ENCODE data around the gene PLP2. TPM values are rescaled to one million over a fixed set of nuclear protein-coding genes. Genes with fewer than 3 reads are reported as not detected.

PLP2 gene
- total RNA-seq, 2 donors from 2014 or later, result 157 to 227 TPM

DNA sequence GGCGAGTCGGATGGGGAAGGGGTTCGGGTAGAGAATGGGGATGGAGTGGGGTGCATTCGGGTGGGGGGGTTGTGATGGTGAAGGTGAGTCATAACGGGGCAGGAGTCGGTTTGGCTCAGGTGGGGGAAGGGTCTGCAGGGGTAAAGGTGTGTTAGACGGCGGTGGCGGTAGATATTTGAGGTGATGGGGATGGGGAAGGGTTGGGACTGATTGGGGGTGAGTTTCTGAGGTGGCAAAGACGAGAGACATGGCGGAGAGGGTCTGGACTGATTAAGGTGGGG lies 27.6 kb downstream of the PLP2 start:
- no peak for DNase-seq
- H3K4me1 ChIP-seq, result no peaks in the 10 kb centered on the region
- H3K27me3 ChIP-seq, result no peaks in the 10 kb centered on the region
- H3K9ac ChIP-seq (ENCODE audit: low read depth in 2 of 2, low read length in 2 of 2), result no peak overlapping the region
- no peaks in the 10 kb centered on the region for H3K9me3 ChIP-seq
- TF ChIP-seq, protein P1, sequence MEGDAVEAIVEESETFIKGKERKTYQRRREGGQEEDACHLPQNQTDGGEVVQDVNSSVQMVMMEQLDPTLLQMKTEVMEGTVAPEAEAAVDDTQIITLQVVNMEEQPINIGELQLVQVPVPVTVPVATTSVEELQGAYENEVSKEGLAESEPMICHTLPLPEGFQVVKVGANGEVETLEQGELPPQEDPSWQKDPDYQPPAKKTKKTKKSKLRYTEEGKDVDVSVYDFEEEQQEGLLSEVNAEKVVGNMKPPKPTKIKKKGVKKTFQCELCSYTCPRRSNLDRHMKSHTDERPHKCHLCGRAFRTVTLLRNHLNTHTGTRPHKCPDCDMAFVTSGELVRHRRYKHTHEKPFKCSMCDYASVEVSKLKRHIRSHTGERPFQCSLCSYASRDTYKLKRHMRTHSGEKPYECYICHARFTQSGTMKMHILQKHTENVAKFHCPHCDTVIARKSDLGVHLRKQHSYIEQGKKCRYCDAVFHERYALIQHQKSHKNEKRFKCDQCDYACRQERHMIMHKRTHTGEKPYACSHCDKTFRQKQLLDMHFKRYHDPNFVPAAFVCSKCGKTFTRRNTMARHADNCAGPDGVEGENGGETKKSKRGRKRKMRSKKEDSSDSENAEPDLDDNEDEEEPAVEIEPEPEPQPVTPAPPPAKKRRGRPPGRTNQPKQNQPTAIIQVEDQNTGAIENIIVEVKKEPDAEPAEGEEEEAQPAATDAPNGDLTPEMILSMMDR (IDR thresholded peaks at IDR 0.05), result no peak
- no peak overlapping the region for H3K27ac ChIP-seq
- no peaks in the 10 kb centered on the region for H3K36me3 ChIP-seq
- H3K4me3 ChIP-seq, result no peak overlapping the region
- intact Hi-C loops (cut with DNase I), result no loop called here

DNA sequence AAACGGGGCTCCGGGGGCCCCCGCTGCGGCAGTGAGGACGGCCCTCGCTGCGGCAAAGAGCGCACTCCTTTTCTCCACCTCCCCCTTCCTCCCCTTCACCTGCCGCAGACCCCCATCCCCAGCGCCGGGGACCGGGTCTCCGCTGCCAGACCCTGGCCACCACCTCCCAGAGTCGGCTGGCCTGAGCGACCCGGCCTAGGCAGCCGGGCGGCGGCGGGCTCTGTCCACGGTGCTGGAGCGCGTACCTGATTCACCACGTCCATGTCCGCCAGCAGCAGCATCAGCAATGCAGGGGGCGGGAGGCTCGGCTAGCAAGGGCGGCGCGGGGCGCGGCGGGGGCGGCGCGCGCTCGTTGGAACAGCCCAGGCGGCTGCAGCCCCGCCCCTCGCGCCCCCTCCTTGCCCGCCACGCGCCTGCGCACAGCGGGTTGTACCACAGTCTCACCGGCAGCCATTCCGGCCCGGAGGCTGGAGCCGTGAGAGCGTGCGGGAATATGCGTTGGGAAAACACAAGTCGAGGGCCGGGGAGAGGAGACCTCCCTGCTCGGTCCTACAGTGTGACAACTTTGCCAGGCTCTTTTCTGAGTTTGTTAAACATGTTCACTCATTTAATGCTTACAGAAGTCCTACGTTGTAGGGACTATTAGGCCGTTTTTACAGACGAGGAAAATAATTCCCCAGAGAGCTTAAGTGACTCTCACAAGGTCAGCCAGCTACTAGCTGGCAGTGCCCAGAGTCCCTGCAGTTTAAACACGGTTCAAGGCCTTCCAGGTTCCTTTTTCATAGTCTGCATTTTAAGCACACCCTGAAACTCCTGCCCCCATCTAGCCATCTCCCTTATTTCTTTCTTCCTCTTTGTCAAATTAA lies 28.4 kb downstream of the PLP2 start, which contains the start of gene SYP:
Gene SYP (minus strand): TSS at position 288 of the 866 bp plus-strand sequence. CDS start 7 bp downstream, at position 281.
- Histone ChIP-seq H3K9ac (ENCODE audit: low read depth in 2 of 2, low read length in 2 of 2) (peak within 1 kb of the TSS in 1 of 2 donors; percentile 40), H3K4me3 (peak within 1 kb of the TSS; percentile 27), H3K4me1 (no peaks in the 10 kb centered on the region), H3K9me3 (no peaks in the 10 kb centered on the region), H3K27ac (no peak within 1 kb of the TSS), H3K36me3 (no peaks in the 10 kb centered on the region), H3K27me3 (no peaks in the 10 kb centered on the region)
- peak; percentile 87 for DNase-seq
- intact Hi-C loops (cut with DNase I), result no loop called here
- TF ChIP-seq, protein P1 (IDR thresholded peaks at IDR 0.05), result no peak

GRCh38 chrX:49202022-49202421 lies 30.3 kb downstream of the PLP2 start:
- Histone ChIP-seq H3K9me3 (no peaks in the 10 kb centered on the region), H3K27ac (no peak overlapping the region)
- DNase-seq, result no peak

GRCh38 chrX:49203536-49203935 lies 31.8 kb downstream of the PLP2 start:
- H3K36me3 ChIP-seq, result no peaks in the 10 kb centered on the region
- no peak overlapping the region for H3K9ac ChIP-seq (ENCODE audit: low read depth in 2 of 2, low read length in 2 of 2)
- no peaks in the 10 kb centered on the region for H3K9me3 ChIP-seq
- no peaks in the 10 kb centered on the region for H3K4me1 ChIP-seq
- H3K27me3 ChIP-seq, result no peaks in the 10 kb centered on the region
- intact Hi-C loops (cut with DNase I), result no loop called here
- no peak overlapping the region for H3K27ac ChIP-seq
- TF ChIP-seq, protein P1 (IDR thresholded peaks at IDR 0.05), result no peak
- DNase-seq, result no peak
- H3K4me3 ChIP-seq, result no peak overlapping the region

More at GRCh38 chrX:49202022-49202421, 30.3 kb downstream of the PLP2 start:
- Histone ChIP-seq H3K4me3 (no peak overlapping the region), H3K9ac (ENCODE audit: low read depth in 2 of 2, low read length in 2 of 2) (no peak overlapping the region), H3K36me3 (no peaks in the 10 kb centered on the region), H3K27me3 (no peaks in the 10 kb centered on the region), H3K4me1 (no peaks in the 10 kb centered on the region)
- TF ChIP-seq, protein P1 (IDR thresholded peaks at IDR 0.05), result no peak
- intact Hi-C loops (cut with DNase I), result no loop called here

DNA sequence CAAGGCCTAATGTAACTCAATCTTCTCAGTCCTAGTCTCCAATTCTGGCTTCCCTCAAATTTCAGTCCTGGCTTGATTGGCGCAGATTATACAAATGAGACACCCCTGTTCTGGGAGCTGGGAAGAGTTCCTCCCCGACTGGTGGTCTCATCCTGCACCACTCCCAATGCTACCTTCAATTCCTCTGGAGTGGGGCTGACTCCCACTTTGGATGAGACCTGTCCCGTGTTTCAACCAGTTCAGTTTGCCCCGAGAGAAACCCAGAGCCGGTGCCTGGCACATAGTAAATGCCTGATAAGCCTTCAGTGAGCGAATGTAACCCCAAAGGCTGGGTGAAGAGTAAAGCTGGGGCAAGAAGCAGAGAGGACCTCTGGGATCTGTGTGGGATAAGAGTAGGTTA lies 32.3 kb downstream of the PLP2 start:
- Histone ChIP-seq H3K27me3 (no peaks in the 10 kb centered on the region), H3K36me3 (no peaks in the 10 kb centered on the region), H3K4me1 (no peaks in the 10 kb centered on the region), H3K4me3 (no peak overlapping the region), H3K9me3 (no peaks in the 10 kb centered on the region), H3K27ac (no peak overlapping the region), H3K9ac (ENCODE audit: low read depth in 2 of 2, low read length in 2 of 2) (no peak overlapping the region)
- intact Hi-C loops (cut with DNase I), result no loop called here
- TF ChIP-seq, protein P1 (IDR thresholded peaks at IDR 0.05), result no peak
- no peak for DNase-seq
